ENCODE data around the gene PRPF8. TPM values are rescaled to one million over a fixed set of nuclear protein-coding genes. Genes with fewer than 3 reads are reported as not detected.

Gene PRPF8
- total and polyA plus RNA-seq, 10 of the 15 experiments (the other 5 are each of a cell fraction or from before 2014, with no cell fraction given) = 77.2 to 337 (median 162) TPM

GRCh38 chr17:1628856-1629503 lies 55.7 kb downstream of the PRPF8 start (continued):
- no peak for TF ChIP-seq ZBTB4 (CRISPR knock-in tag; IDR thresholded peaks at IDR 0.05)
- TF ChIP-seq FOS (IDR thresholded peaks at IDR 0.05; ENCODE audit: borderline replicate concordance, extremely low read depth, insufficient read length) = no peak
- TF ChIP-seq ZBTB11 (CRISPR knock-in tag; IDR thresholded peaks at IDR 0.05) = no peak
- TF ChIP-seq HSF1 (IDR thresholded peaks at IDR 0.05; ENCODE audit: low read depth, low read length) = no peak
- TF ChIP-seq SREBF2 (IDR thresholded peaks at IDR 0.05; ENCODE audit: low read length) = no peak
- TF ChIP-seq ZBTB40 (IDR thresholded peaks at IDR 0.05; ENCODE audit: borderline replicate concordance) = no peak
- TF ChIP-seq MLLT1 (IDR thresholded peaks at IDR 0.05) = no peak
- no peak for TF ChIP-seq SP1 (IDR thresholded peaks at IDR 0.05; ENCODE audit: low read depth, low read length)
- no peak for TF ChIP-seq CREB1 (IDR thresholded peaks at IDR 0.05; ENCODE audit: low read depth)
- peak; percentile 83 for TF ChIP-seq ZNF592 (IDR thresholded peaks at IDR 0.05)
